Measurements from ENCODE around the gene PRKAG1.

DNA sequence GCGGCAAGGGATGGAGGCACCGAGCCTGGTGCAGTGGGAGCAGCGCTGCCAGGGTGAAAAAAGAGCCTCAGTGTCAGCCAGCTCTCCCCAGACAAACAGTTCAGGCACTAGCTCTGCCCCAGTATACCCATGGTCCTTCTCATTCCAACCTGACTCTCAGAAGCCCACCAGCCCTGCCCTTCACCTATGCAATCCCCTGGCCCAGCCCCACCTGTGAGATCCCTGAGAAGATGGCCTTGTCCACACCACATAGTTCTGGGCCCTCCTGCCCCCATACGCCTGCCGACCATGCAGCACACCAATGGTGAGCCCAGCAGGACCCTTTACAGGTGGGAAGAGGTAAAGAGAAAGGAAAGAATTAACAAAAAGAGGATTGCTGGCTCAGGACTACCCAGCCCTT, 35.5 kb upstream of the PRKAG1 start:
- TF ChIP-seq, protein P1, sequence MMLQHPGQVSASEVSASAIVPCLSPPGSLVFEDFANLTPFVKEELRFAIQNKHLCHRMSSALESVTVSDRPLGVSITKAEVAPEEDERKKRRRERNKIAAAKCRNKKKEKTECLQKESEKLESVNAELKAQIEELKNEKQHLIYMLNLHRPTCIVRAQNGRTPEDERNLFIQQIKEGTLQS (CRISPR knock-in tag; conservative IDR thresholded peaks at IDR 0.05), result no peak
- TF ChIP-seq SP1 (CRISPR knock-in tag; conservative IDR thresholded peaks at IDR 0.05) (no peak), FOXP1 (CRISPR knock-in tag; IDR thresholded peaks at IDR 0.05; ENCODE audit: borderline replicate concordance) (no peak)
- TF ChIP-seq, protein P2, sequence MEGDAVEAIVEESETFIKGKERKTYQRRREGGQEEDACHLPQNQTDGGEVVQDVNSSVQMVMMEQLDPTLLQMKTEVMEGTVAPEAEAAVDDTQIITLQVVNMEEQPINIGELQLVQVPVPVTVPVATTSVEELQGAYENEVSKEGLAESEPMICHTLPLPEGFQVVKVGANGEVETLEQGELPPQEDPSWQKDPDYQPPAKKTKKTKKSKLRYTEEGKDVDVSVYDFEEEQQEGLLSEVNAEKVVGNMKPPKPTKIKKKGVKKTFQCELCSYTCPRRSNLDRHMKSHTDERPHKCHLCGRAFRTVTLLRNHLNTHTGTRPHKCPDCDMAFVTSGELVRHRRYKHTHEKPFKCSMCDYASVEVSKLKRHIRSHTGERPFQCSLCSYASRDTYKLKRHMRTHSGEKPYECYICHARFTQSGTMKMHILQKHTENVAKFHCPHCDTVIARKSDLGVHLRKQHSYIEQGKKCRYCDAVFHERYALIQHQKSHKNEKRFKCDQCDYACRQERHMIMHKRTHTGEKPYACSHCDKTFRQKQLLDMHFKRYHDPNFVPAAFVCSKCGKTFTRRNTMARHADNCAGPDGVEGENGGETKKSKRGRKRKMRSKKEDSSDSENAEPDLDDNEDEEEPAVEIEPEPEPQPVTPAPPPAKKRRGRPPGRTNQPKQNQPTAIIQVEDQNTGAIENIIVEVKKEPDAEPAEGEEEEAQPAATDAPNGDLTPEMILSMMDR (IDR thresholded peaks at IDR 0.05), result no peak
